ENCODE data around the gene MSI2.

Gene MSI2

GRCh38 chr17:57714665-57715180, 458.4 kb downstream of the MSI2 start:
- H3K9me3 Mint-ChIP-seq: peaks cover 2% of the 10 kb centered on the region
- DNase-seq (ENCODE audit: low spot score in 2 of 2): no peak
- peaks cover 25% of the 10 kb centered on the region for H3K27me3 Mint-ChIP-seq
- H3K4me1 Mint-ChIP-seq: no peaks in the 10 kb centered on the region
- H3K4me3 Mint-ChIP-seq: no peak overlapping the region
- no peak overlapping the region for H3K27ac Mint-ChIP-seq
- H3K36me3 Mint-ChIP-seq: peaks cover 8% of the 10 kb centered on the region
- no peak for ATAC-seq (ENCODE audit: low read depth)

GRCh38 chr17:57715981-57716380, 459.7 kb downstream of the MSI2 start:
- ATAC-seq (ENCODE audit: low read depth): no peak
- Mint-ChIP-seq H3K4me3 (no peak overlapping the region), H3K27me3 (peaks cover 25% of the 10 kb centered on the region), H3K27ac (no peak overlapping the region), H3K9me3 (no peaks in the 10 kb centered on the region), H3K36me3 (peaks cover 3% of the 10 kb centered on the region), H3K4me1 (no peaks in the 10 kb centered on the region)
- no peak for DNase-seq (ENCODE audit: low spot score in 2 of 2)

DNA sequence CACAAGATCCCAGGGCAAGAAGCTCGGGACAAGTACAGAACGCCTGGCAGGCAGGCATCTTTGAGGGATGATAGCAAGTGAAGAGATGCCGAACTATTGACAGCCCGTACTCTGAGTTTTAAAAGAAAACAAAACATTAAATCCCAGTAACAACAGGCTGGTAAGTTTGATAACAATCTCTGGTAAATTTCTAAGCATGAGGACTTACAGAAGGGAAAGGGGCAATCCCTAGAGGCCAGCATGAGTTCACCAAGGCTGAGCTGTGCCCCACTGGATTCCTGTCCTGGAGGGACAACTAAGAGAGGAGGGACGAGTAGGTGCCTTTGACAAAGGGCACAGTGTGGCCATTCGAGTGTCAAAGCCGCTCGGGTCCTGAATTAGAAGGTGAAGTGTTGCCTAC, 462.6 kb downstream of the MSI2 start:
- ATAC-seq (ENCODE audit: low read depth): no peak
- no peak for DNase-seq (ENCODE audit: low spot score in 2 of 2)
- no peaks in the 10 kb centered on the region for H3K9me3 Mint-ChIP-seq
- H3K36me3 Mint-ChIP-seq: no peaks in the 10 kb centered on the region
- H3K27ac Mint-ChIP-seq: no peak overlapping the region
- peaks cover 20% of the 10 kb centered on the region for H3K27me3 Mint-ChIP-seq
- peaks cover 8% of the 10 kb centered on the region for H3K4me1 Mint-ChIP-seq
- H3K4me3 Mint-ChIP-seq: no peak overlapping the region

GRCh38 chr17:57720386-57721035, 464.2 kb downstream of the MSI2 start:
- Mint-ChIP-seq H3K4me1 (peaks cover 13% of the 10 kb centered on the region), H3K27me3 (peaks cover 22% of the 10 kb centered on the region), H3K9me3 (no peaks in the 10 kb centered on the region), H3K36me3 (no peaks in the 10 kb centered on the region), H3K4me3 (no peak overlapping the region), H3K27ac (no peak overlapping the region)
- no peak for ATAC-seq (ENCODE audit: low read depth)
- DNase-seq (ENCODE audit: low spot score in 2 of 2): no peak

- H3K4me1 Mint-ChIP-seq: peaks cover 13% of the 10 kb centered on the region
- no peaks in the 10 kb centered on the region for H3K36me3 Mint-ChIP-seq
- no peak for DNase-seq (ENCODE audit: low spot score in 2 of 2)
- peaks cover 12% of the 10 kb centered on the region for H3K27me3 Mint-ChIP-seq
- H3K9me3 Mint-ChIP-seq: no peaks in the 10 kb centered on the region
- no peak overlapping the region for H3K4me3 Mint-ChIP-seq
- H3K27ac Mint-ChIP-seq: no peak overlapping the region
- ATAC-seq (ENCODE audit: low read depth): no peak
Measured at GRCh38 chr17:57721967-57722703, 465.8 kb downstream of the MSI2 start.

GRCh38 chr17:57722704-57723043, 466.4 kb downstream of the MSI2 start:
- H3K36me3 Mint-ChIP-seq: no peaks in the 10 kb centered on the region
- ATAC-seq (ENCODE audit: low read depth) (no peak), DNase-seq (ENCODE audit: low spot score in 2 of 2) (no peak)
- H3K27ac Mint-ChIP-seq: no peak overlapping the region
- H3K4me3 Mint-ChIP-seq: no peak overlapping the region
- peaks cover 6% of the 10 kb centered on the region for H3K27me3 Mint-ChIP-seq
- H3K4me1 Mint-ChIP-seq: peaks cover 13% of the 10 kb centered on the region
- no peaks in the 10 kb centered on the region for H3K9me3 Mint-ChIP-seq

GRCh38 chr17:57723427-57724025, 467.2 kb downstream of the MSI2 start:
- Mint-ChIP-seq H3K4me1 (peaks cover 13% of the 10 kb centered on the region), H3K27ac (no peak overlapping the region), H3K4me3 (no peak overlapping the region), H3K27me3 (peaks cover 5% of the 10 kb centered on the region), H3K9me3 (no peaks in the 10 kb centered on the region), H3K36me3 (no peaks in the 10 kb centered on the region)
- no peak for DNase-seq (ENCODE audit: low spot score in 2 of 2)
- ATAC-seq (ENCODE audit: low read depth): no peak

DNA sequence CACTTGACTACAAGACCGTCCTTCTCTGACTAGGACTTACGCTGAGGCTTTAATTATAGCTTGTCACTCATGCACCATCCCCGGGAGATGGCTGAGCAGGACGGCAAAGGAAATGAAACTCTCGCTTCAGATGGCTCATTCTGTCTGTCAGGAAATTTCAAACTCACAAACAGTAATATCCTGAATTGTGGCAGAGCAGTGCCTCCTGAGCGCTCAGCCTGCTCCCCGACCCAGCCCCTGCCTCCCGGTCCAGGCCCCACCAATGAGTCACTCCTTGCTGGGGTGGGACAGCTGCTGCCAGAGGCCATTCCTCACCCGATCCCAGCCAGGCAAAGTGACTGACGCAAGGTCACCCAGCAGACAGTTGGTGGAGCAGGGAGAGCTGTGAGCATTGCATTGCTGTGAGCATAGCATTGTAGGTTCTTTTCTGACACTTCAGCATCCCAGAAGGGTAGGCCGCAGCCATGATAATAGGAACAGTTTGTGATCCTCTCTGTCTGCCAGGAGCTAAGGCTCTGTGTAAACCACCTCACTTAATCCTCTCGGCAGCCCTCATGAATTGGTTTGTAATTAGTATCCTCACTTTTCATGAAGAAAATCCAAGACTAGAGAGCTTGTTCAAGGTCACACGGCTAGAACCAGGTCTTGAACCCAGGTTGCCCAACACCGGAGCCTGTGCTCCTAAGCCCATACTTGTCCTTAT, 467.9 kb downstream of the MSI2 start:
- peaks cover 13% of the 10 kb centered on the region for H3K4me1 Mint-ChIP-seq
- ATAC-seq (ENCODE audit: low read depth) (peak; percentile 63), DNase-seq (ENCODE audit: low spot score in 2 of 2) (no peak)
- no peak overlapping the region for H3K27ac Mint-ChIP-seq
- no peaks in the 10 kb centered on the region for H3K36me3 Mint-ChIP-seq
- no peaks in the 10 kb centered on the region for H3K9me3 Mint-ChIP-seq
- no peak overlapping the region for H3K4me3 Mint-ChIP-seq
- peaks cover 5% of the 10 kb centered on the region for H3K27me3 Mint-ChIP-seq

DNA sequence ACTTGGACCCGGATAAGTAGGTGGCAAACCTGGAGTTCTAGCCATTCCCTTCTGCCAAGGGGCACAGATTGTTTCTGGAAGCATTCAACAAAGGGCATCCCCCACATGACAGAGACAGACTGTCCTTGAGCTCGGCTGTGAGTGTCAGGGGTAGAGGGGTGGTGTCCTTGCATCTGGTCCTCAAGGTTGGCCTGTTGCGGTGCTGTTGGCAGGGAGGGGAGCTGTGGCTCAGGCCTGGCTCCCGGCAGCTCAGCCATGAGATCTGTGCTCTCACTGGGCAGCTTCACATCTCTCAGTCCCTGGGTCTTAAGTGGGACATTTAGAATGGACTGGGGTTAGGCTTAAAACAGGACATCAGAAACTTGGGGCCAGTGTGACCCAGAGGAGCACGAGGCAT, 468.4 kb downstream of the MSI2 start:
- H3K27me3 Mint-ChIP-seq: peaks cover 5% of the 10 kb centered on the region
- H3K4me1 Mint-ChIP-seq: peaks cover 13% of the 10 kb centered on the region
- no peak overlapping the region for H3K27ac Mint-ChIP-seq
- H3K36me3 Mint-ChIP-seq: no peaks in the 10 kb centered on the region
- H3K4me3 Mint-ChIP-seq: no peak overlapping the region
- no peaks in the 10 kb centered on the region for H3K9me3 Mint-ChIP-seq
- ATAC-seq (ENCODE audit: low read depth) (no peak), DNase-seq (ENCODE audit: low spot score in 2 of 2) (no peak)

GRCh38 chr17:57726213-57726790, 470.0 kb downstream of the MSI2 start:
- H3K27me3 Mint-ChIP-seq: peaks cover 9% of the 10 kb centered on the region
- ATAC-seq (ENCODE audit: low read depth): no peak
- DNase-seq (ENCODE audit: low spot score in 2 of 2): no peak
- no peak overlapping the region for H3K4me3 Mint-ChIP-seq
- no peaks in the 10 kb centered on the region for H3K9me3 Mint-ChIP-seq
- no peak overlapping the region for H3K27ac Mint-ChIP-seq
- H3K36me3 Mint-ChIP-seq: no peaks in the 10 kb centered on the region
- peaks cover 19% of the 10 kb centered on the region for H3K4me1 Mint-ChIP-seq

GRCh38 chr17:57726838-57727237, 470.5 kb downstream of the MSI2 start:
- DNase-seq (ENCODE audit: low spot score in 2 of 2) (no peak), ATAC-seq (ENCODE audit: low read depth) (no peak)
- Mint-ChIP-seq H3K4me3 (no peak overlapping the region), H3K27ac (no peak overlapping the region), H3K27me3 (peaks cover 9% of the 10 kb centered on the region), H3K4me1 (peaks cover 19% of the 10 kb centered on the region), H3K9me3 (no peaks in the 10 kb centered on the region), H3K36me3 (no peaks in the 10 kb centered on the region)

DNA sequence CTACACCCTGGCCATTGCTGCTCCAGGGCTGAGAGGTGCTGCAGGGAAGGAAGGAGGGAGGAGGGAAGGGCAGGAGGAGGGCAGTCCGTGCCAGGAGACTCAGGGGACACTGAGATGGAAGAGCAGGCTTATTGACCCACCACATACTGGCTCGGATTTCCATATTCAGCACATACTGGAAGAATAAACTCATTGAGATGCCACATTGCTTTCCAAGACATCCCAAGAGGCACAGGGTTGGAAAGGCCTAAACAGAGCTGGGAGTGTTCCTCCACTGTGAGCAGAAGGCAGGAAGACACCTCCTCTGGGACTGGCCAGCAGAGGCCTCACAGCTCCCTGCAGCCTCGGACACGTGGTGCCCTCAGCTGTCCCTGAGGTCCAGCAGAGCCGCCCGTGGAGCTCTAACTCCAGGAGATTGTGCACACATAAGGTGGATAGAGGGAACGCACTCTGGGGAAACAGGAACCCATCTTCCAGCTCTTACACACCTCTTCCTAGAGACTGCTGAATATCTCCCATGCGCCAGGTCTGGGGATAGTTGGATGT, 471.4 kb downstream of the MSI2 start:
- Mint-ChIP-seq H3K4me1 (peaks cover 19% of the 10 kb centered on the region), H3K27me3 (peaks cover 9% of the 10 kb centered on the region), H3K27ac (no peak overlapping the region), H3K36me3 (no peaks in the 10 kb centered on the region), H3K9me3 (no peaks in the 10 kb centered on the region), H3K4me3 (no peak overlapping the region)
- DNase-seq (ENCODE audit: low spot score in 2 of 2) (no peak), ATAC-seq (ENCODE audit: low read depth) (no peak)

DNA sequence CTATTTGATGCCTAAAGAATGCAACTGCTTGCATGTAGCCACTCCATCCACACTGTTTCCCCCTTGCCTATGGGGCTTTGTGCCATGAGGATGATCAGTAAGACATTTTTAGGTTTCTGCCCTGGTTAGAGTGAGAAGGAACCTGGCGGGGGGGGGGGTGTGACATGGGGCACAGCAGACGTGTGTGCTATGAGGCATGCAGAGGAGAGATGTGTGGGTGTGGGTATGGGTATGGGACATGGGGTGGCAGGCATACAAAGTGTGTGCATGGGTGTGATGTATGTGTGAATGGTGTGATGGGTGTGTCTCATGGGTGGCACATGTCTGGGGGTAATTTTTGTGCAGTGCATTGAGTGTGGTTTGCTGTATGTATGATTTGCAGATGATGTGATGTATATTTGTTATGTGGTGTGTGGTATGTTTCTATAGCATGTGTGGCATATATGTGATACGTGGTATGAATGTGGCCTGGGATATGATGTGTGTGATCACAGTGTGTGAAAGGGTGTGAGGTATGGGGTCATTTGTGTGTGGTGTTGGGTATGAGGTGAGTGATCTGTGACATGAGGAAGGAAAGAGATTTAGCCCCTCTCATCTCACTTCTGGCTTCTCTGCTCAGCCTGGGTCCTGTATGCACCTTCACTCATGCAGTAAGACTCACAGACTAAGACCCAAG, 473.8 kb downstream of the MSI2 start:
- no peak overlapping the region for H3K4me3 Mint-ChIP-seq
- no peak overlapping the region for H3K27ac Mint-ChIP-seq
- H3K36me3 Mint-ChIP-seq: no peaks in the 10 kb centered on the region
- H3K9me3 Mint-ChIP-seq: no peaks in the 10 kb centered on the region
- DNase-seq (ENCODE audit: low spot score in 2 of 2): no peak
- peaks cover 11% of the 10 kb centered on the region for H3K4me1 Mint-ChIP-seq
- peaks cover 6% of the 10 kb centered on the region for H3K27me3 Mint-ChIP-seq
- ATAC-seq (ENCODE audit: low read depth): no peak

Data from memory B cell (primary cell).